CD4-positive, alpha-beta memory T cell (primary cell): ENCODE measurements around the gene PDE3B. TPM values are rescaled to one million over a fixed set of nuclear protein-coding genes. Genes with fewer than 3 reads are reported as not detected.
"Not testable (repeated sequence)": the region's sequence is repeated elsewhere in the genome, so short reads cannot be mapped to it uniquely, and the experiment has no call there.

Experiments
- CTCF ChIA-PET: fragments of 350-600 bp; sonication (Branson Sonifier 250); formaldehyde crosslinking; loops from one replicate; lab custom pipeline; 2021; ENCODE audit warnings: inconsistent platforms; ENCODE audit not compliant: partially characterized antibody; lab: Charles Lee
- POLR2A ChIA-PET: fragments of 350-600 bp; sonication (Branson Sonifier 250); formaldehyde crosslinking; loops from one replicate; lab custom pipeline; 2021; ENCODE audit not compliant: partially characterized antibody; lab: Charles Lee
- DNase-seq, 5 donors: peaks; one replicate each; pipeline versions ENCODE4 v3.0.0 to v3.0.0-alpha.2; 2020 to 2022; ENCODE audit warnings: mixed read lengths in 1 of 5
- H3K27ac ChIP-seq: one replicate; pipeline ENCODE4 v1.7.0; 2013; ENCODE audit warnings: low read depth, low read length
- H3K27me3 ChIP-seq: 2 replicates; pipeline ENCODE4 v1.7.0; 2013; ENCODE audit warnings: mild to moderate bottlenecking, low read length, moderate library complexity; ENCODE audit not compliant: insufficient read depth
- H3K36me3 ChIP-seq: 2 replicates; pipeline ENCODE4 v1.7.0; 2013; ENCODE audit warnings: mild to moderate bottlenecking, low read length, moderate library complexity; ENCODE audit not compliant: insufficient read depth
- H3K4me1 ChIP-seq: 2 replicates; pipeline ENCODE4 v1.7.0; 2013; ENCODE audit warnings: mild to moderate bottlenecking, low read length, moderate library complexity; ENCODE audit not compliant: insufficient read depth
- H3K4me3 ChIP-seq, 2 donors: one replicate each; pipeline ENCODE4 v1.7.0; 2013; ENCODE audit warnings: low read length in 2 of 2, mild to moderate bottlenecking in 1 of 2
- H3K9me3 ChIP-seq, 2 donors: one replicate each; pipeline ENCODE4 v1.7.0; 2013; ENCODE audit warnings: low read length in 2 of 2, control low read depth in 1 of 2; ENCODE audit not compliant: control insufficient read depth in 1 of 2
- H3K27ac Mint-ChIP-seq, 7 donors: one replicate each; pipeline ENCODE4 v1.8.0; 2020 to 2021; ENCODE audit warnings: mixed read lengths in 7 of 7, mild to moderate bottlenecking in 6 of 7, inconsistent platforms in 3 of 7, moderate library complexity in 3 of 7
- H3K27me3 Mint-ChIP-seq, 2 donors: one replicate each; pipeline ENCODE4 v1.8.0; 2020 to 2021; ENCODE audit warnings: mixed read lengths in 2 of 2
- H3K36me3 Mint-ChIP-seq, 2 donors: one replicate each; pipeline ENCODE4 v1.8.0; 2020 to 2021; ENCODE audit warnings: mixed read lengths in 2 of 2, inconsistent platforms in 1 of 2, mild to moderate bottlenecking in 1 of 2
- H3K4me1 Mint-ChIP-seq, 4 donors: one replicate each; pipeline ENCODE4 v1.8.0; 2020 to 2021; ENCODE audit warnings: mixed read lengths in 4 of 4, mild to moderate bottlenecking in 1 of 4
- H3K4me3 Mint-ChIP-seq, 8 donors: one replicate each; pipeline ENCODE4 v1.8.0; 2020 to 2021; ENCODE audit warnings: mixed read lengths in 8 of 8, mild to moderate bottlenecking in 7 of 8, moderate library complexity in 6 of 8, inconsistent platforms in 3 of 8
- H3K9me3 Mint-ChIP-seq, 8 donors: one replicate each; pipeline ENCODE4 v1.8.0; 2020 to 2021; ENCODE audit warnings: mixed read lengths in 8 of 8, mild to moderate bottlenecking in 5 of 8, inconsistent platforms in 3 of 8, moderate library complexity in 1 of 8
- intact Hi-C: fragments of 100-400 bp; cut with micrococcal nuclease; formaldehyde crosslinking; loops from one replicate; pipeline ENCODE4 v1.15.1; 2023
- polyA plus RNA-seq, 2 donors: library from polyadenylated mRNA; unstranded; fragments of 300-500 nt; fragmentation: Illumina TruSeq; gene quantifications; one replicate each; pipeline ENCODE4 v1.2.3, GENCODE V29; 2021
- total RNA-seq, 2 experiments: library from RNA; stranded (reverse); gene quantifications; one replicate each; pipeline ENCODE4 v1.2.3, GENCODE V29; 2021

The PDE3B gene
- total and polyA plus RNA-seq, 4 experiments from 2014 or later: 34.1 to 222 (median 131) TPM

DNA sequence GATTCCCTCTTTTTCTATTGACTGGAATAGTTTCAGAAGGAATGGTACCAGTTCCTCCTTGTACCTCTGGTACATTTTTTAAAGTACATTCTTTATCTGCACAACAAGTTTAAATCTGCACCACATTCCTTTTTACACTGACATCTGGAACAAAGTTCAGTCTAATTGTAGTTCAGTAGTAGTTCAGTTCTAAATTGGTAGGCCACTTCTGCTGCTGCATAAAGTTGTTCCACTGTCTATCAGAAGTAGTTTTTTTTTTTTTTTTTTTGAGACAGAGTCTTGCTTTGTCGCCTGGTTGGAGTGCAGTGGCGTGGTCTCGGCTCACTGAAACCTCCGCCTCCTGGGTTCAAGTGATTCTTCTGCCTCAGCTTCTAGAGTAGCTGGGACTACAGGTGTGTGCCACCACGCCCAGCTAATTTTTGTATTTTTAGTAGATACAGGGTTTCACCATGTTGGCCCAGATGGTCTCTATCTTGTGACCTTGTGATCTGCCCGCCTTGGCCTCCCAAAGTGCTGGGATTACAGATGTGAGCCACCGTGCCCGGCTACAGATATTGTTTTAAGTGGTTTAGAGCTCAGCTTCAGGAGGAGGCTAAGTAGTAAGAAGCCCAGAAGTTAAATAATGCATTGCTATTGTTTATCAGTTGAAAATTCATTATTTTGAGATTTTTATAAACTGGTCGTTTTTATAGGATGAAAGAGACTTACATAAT, 115.9 kb downstream of the PDE3B start:
- H3K36me3 Mint-ChIP-seq, CTCF ChIA-PET, H3K27me3 Mint-ChIP-seq, H3K9me3 Mint-ChIP-seq, DNase-seq, H3K27me3 ChIP-seq, intact Hi-C loops, H3K36me3 ChIP-seq, H3K9me3 ChIP-seq, H3K27ac ChIP-seq, H3K4me3 ChIP-seq, POLR2A ChIA-PET: not testable (repeated sequence)
- Mint-ChIP-seq H3K4me3 (peak overlapping the region in 2 of 8 donors; percentile 12 to 39), H3K27ac (peak overlapping the region in 3 of 7 donors; percentile 14 to 59 (median 53)), H3K4me1 (peaks cover 7 to 16% (median 13%) of the 10 kb centered on the region in 4 donors)
- H3K4me1 ChIP-seq: peaks cover 47% of the 10 kb centered on the region

DNA sequence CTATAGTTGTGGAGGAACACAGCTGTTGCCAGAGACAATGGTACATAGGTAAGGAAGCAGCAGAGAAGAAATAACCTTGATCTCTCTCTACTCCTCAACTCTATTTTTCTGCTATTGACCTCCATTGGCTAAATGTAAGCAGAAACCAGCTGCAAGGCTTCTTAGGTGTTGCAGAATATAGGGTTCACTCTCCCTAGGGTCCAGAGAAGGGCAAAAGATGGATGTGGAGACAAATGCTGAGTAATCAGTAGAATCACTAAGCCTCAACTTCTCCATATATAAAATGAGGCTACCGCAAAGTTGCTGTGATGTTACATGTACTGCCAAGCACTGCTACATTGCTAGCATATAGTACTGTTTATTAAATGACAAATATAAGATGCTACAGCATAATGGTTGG, 120.6 kb downstream of the PDE3B start:
- no peaks in the 10 kb centered on the region for H3K27me3 Mint-ChIP-seq
- H3K27ac Mint-ChIP-seq: no peak overlapping the region
- H3K9me3 ChIP-seq: no peaks in the 10 kb centered on the region
- H3K4me3 ChIP-seq: no peak overlapping the region
- H3K4me1 Mint-ChIP-seq: peaks cover 19 to 37% (median 26%) of the 10 kb centered on the region in 4 donors
- intact Hi-C loops: loop anchor here (2.0 kb wide), 4 partner anchors 13 to 227 kb away; no protein-coding TSS in a partner anchor
- no peaks in the 10 kb centered on the region for H3K27me3 ChIP-seq
- H3K9me3 Mint-ChIP-seq: no peaks in the 10 kb centered on the region
- peaks cover 0 to 1% of the 10 kb centered on the region in 2 donors for H3K36me3 Mint-ChIP-seq
- DNase-seq: no peak
- H3K36me3 ChIP-seq: no peaks in the 10 kb centered on the region
- H3K4me1 ChIP-seq: peaks cover 91% of the 10 kb centered on the region
- peak overlapping the region in 3 of 8 donors; percentile 29 to 81 (median 75) for H3K4me3 Mint-ChIP-seq
- ChIA-PET POLR2A (interaction anchor here (1.0 to 3.5 kb wide), 8 partner anchors 9 to 244 kb away, joined by 3 to 52 read pairs (median 12); partner anchors contain the start of genes CYP2R1, PDE3B and PSMA1), CTCF (interaction anchor here (0.7 to 5.6 kb wide), 6 partner anchors 10 to 244 kb away, joined by 3 to 45 read pairs (median 6); partner anchors contain the start of genes PDE3B and PSMA1)
- H3K27ac ChIP-seq: peak overlapping the region; percentile 53

DNA sequence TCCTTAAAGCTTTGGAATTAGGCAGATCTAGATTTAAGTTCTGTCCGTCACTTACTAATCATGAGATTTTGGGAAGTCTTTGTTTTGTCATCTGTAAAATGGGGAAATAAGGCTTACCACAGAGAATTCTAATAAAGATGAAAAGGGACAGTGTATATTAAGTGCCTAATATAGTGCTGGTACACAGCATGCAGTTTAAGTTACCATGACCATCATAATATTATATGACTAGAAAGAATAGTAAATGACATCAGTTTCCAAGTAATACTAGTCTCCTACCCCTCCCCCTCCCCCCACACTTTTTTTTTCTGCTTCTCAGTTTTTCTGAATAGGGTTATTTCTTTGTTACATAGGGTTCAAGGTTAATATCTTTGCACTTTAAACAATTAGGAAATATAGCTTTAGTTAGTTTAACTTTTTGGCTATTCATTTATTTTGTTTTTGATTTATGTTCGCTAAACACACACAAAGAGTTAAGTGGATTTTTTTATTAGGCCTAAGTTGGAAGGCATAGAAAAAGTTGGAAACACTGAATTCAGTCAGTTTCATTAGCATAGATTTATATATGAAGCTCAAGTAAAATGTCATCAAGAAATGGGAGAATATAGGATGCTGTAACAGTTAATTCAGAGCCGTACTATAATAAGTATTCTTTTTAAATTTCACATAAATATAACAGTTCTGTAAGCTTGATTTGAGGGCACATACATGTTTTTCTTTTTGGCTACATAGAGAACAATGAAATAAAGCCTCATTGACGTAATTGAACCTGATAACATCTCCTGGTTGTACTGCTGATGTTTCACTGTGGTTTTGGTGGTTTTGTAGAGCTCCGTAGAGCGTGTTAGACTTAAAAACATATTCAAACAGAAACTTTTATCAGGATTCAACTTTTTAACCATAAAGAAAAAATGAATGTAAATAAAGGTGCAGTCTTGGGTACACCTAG, 121.2 kb downstream of the PDE3B start:
- peak; percentile 81 to 93 (median 90) for DNase-seq
- no peak overlapping the region for H3K4me3 ChIP-seq

DNA sequence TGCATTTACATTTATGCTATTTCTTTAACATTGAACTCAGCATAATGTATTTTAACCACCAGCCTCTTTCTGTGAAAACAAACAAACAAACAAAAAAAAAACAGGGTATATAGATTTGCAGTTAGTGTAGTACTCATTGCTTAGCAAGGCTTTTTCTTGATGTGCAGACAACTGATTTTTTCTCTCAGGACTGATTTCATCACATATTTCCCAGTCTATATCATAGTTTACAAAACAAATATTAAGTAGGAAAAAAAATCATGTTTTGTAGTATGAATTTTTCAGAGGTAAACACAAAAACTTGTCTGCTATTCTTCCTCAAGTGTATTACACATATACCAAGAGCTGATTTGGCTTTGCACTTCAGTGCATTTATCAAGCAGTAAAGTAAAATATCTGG, 123.0 kb downstream of the PDE3B start:
- intact Hi-C loops: no loop called here
- Mint-ChIP-seq H3K4me1 (peaks cover 23 to 52% (median 35%) of the 10 kb centered on the region in 4 donors), H3K36me3 (no peaks in the 10 kb centered on the region), H3K27ac (peak overlapping the region in 6 of 7 donors; percentile 5 to 70 (median 46)), H3K9me3 (no peaks in the 10 kb centered on the region), H3K4me3 (peak overlapping the region in 4 of 8 donors; percentile 17 to 41 (median 20)), H3K27me3 (no peaks in the 10 kb centered on the region)
- H3K4me1 ChIP-seq: peaks cover 85% of the 10 kb centered on the region
- no peak for DNase-seq
- no peaks in the 10 kb centered on the region for H3K9me3 ChIP-seq
- H3K4me3 ChIP-seq: no peak overlapping the region
- H3K27ac ChIP-seq: no peak overlapping the region
- ChIA-PET CTCF (interaction anchor here (5.6 kb wide), 1 partner anchor 139 kb away, joined by 45 read pairs; no protein-coding TSS in a partner anchor), POLR2A (interaction anchor here (1.3 to 3.5 kb wide), 4 partner anchors 8 to 247 kb away, joined by 4 to 52 read pairs (median 10); partner anchors contain the start of genes PDE3B and PSMA1)
- no peaks in the 10 kb centered on the region for H3K27me3 ChIP-seq
- H3K36me3 ChIP-seq: no peaks in the 10 kb centered on the region

More for the DNA sequence above, 121.2 kb downstream of the PDE3B start:
- intact Hi-C loops: loop anchor here (1.0 to 2.0 kb wide), 10 partner anchors 14 to 896 kb away; partner anchors contain the start of genes COPB1, CYP2R1 and PSMA1
- ChIA-PET POLR2A (interaction anchor here (0.7 to 3.5 kb wide), 24 partner anchors 9 to 309 kb away, joined by 3 to 52 read pairs (median 3); partner anchors contain the start of genes COPB1, CYP2R1, PDE3B and PSMA1), CTCF (interaction anchor here (0.7 to 5.6 kb wide), 11 partner anchors 9 to 245 kb away, joined by 3 to 45 read pairs (median 3); partner anchors contain the start of genes PDE3B and PSMA1)
- Histone ChIP-seq H3K27ac (peak overlapping the region; percentile 53), H3K9me3 (no peaks in the 10 kb centered on the region), H3K4me1 (peaks cover 89% of the 10 kb centered on the region), H3K36me3 (no peaks in the 10 kb centered on the region), H3K27me3 (no peaks in the 10 kb centered on the region)
- no peaks in the 10 kb centered on the region for H3K27me3 Mint-ChIP-seq
- no peak overlapping the region for H3K27ac Mint-ChIP-seq
- H3K4me3 Mint-ChIP-seq: peak overlapping the region in 7 of 8 donors; percentile 44 to 81 (median 67)
- H3K4me1 Mint-ChIP-seq: peaks cover 18 to 40% (median 25%) of the 10 kb centered on the region in 4 donors
- H3K9me3 Mint-ChIP-seq: no peaks in the 10 kb centered on the region
- no peaks in the 10 kb centered on the region for H3K36me3 Mint-ChIP-seq

DNA sequence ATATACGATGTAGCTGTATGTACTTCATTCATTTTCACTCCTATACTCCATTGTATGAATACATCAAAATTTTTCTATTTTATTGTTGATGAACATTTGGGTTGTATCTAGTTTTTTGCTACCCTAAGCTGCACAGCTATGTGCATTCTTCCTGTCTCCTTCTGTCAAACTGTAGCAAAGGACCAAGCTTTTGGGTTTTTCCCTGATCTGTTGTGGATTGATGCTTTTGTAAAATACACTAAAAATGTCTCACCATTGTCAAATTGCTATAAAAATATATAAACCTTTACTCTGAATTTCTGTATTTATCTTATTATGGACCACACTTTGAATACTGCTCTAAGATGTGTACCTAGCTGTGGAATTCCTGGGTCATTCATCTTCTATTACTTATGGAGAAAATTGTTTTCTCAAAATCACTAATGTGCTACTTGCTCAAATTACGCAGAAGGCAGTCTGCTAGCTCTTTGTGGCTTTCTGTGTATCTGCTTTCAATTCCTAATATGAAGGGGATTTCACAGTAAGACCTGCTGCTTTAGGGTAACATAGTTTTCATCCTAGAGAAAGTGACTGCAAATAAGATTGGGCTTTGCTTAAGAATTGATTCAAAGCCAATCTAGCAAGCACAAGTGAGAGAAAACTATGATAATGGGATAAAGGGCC, 125.1 kb downstream of the PDE3B start:
- DNase-seq: peak in 4 of 5 donors; percentile 17 to 32 (median 28)
- ChIA-PET POLR2A (interaction anchor here (1.0 to 1.8 kb wide), 5 partner anchors 20 to 249 kb away, joined by 3 to 7 read pairs (median 3); no protein-coding TSS in a partner anchor), CTCF (interaction anchor here (1.1 to 5.6 kb wide), 3 partner anchors 124 to 146 kb away, joined by 3 to 45 read pairs (median 3); partner anchors contain the start of gene CYP2R1)
- intact Hi-C loops: no loop called here
- Mint-ChIP-seq H3K9me3 (no peaks in the 10 kb centered on the region), H3K4me3 (peak overlapping the region in 5 of 8 donors; percentile 6 to 47 (median 38)), H3K27ac (peak overlapping the region; percentile 55 to 83 (median 65)), H3K36me3 (no peaks in the 10 kb centered on the region), H3K27me3 (no peaks in the 10 kb centered on the region), H3K4me1 (peaks cover 24 to 54% (median 36%) of the 10 kb centered on the region in 4 donors)
- Histone ChIP-seq H3K4me3 (no peak overlapping the region), H3K27ac (no peak overlapping the region), H3K27me3 (no peaks in the 10 kb centered on the region), H3K4me1 (peaks cover 64% of the 10 kb centered on the region), H3K36me3 (no peaks in the 10 kb centered on the region), H3K9me3 (no peaks in the 10 kb centered on the region)

DNA sequence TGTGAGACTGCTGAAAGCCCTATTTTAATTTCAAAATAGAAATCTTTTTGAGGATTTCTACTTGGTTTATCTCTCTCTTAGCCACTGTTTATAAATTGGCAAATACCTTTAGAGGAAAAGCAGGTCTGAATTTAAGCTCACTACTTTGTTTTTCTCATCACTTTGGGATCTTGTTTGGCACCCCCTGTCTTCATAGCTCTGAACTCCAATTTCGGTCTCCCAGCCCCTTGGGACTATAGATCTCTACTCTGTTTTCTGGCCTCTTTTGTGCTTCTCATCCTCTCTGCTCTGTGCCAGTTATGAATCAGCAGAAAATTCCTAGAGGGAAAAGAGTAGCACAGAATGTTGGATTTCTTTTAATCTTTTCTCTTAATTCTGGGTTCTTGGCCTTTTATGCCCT, 130.2 kb downstream of the PDE3B start:
- peak overlapping the region in 2 of 8 donors; percentile 16 to 29 for H3K4me3 Mint-ChIP-seq
- intact Hi-C loops: no loop called here
- POLR2A ChIA-PET: interaction anchor here (1.5 kb wide), 1 partner anchor 130 kb away, joined by 6 read pairs; the partner anchor contains the start of gene PDE3B

More for the DNA sequence above, 130.2 kb downstream of the PDE3B start:
- peak overlapping the region in 4 of 7 donors; percentile 9 to 63 (median 50) for H3K27ac Mint-ChIP-seq
- Histone ChIP-seq H3K27ac (no peak overlapping the region), H3K4me1 (peaks cover 17% of the 10 kb centered on the region), H3K27me3 (no peaks in the 10 kb centered on the region), H3K36me3 (no peaks in the 10 kb centered on the region), H3K9me3 (no peaks in the 10 kb centered on the region), H3K4me3 (no peak overlapping the region)
- CTCF ChIA-PET: interaction anchor here (1.3 to 2.9 kb wide), 3 partner anchors 9 to 151 kb away, joined by 3 to 9 read pairs (median 9); no protein-coding TSS in a partner anchor
- peaks cover 0 to 3% (median 0%) of the 10 kb centered on the region in 8 donors for H3K9me3 Mint-ChIP-seq
- peak in 2 of 5 donors; percentile 24 to 31 for DNase-seq
- H3K4me1 Mint-ChIP-seq: peaks cover 19 to 45% (median 32%) of the 10 kb centered on the region in 4 donors
- no peaks in the 10 kb centered on the region for H3K27me3 Mint-ChIP-seq
- H3K36me3 Mint-ChIP-seq: peaks cover 8 to 12% of the 10 kb centered on the region in 2 donors
